Liver (tissue), 9 donors: ENCODE results near the gene LRCH2. TPM values are rescaled to one million over a fixed set of nuclear protein-coding genes. Genes with fewer than 3 reads are reported as not detected.

Source experiments
- DNase-seq: peaks from one replicate; pipeline ENCODE4 v3.0.0-alpha.2; 2017; ENCODE audit warnings: low spot score
- H3K27ac ChIP-seq, 2 donors: one replicate each; pipeline ENCODE4 v1.7.0; 2013; ENCODE audit warnings: inconsistent platforms in 2 of 2, low read length in 2 of 2, control low read depth in 1 of 2, low read depth in 1 of 2, mild to moderate bottlenecking in 1 of 2
- H3K27me3 ChIP-seq, 4 donors: one replicate each; pipeline versions ENCODE4 v1.6.1 to v1.7.0; 2013; ENCODE audit warnings: low read length in 3 of 4, inconsistent platforms in 1 of 4, mild to moderate bottlenecking in 1 of 4, moderate library complexity in 1 of 4; ENCODE audit not compliant: control insufficient read depth in 4 of 4, insufficient read depth in 4 of 4
- H3K36me3 ChIP-seq, 4 donors: one replicate each; pipeline versions ENCODE4 v1.6.1 to v1.7.0; 2013; ENCODE audit warnings: low read length in 3 of 4, mild to moderate bottlenecking in 3 of 4, low read depth in 1 of 4, moderate library complexity in 1 of 4; ENCODE audit not compliant: control insufficient read depth in 4 of 4, insufficient read depth in 3 of 4
- H3K4me1 ChIP-seq, 4 donors: one replicate each; pipeline versions ENCODE4 v1.6.1 to v1.7.0; 2013; ENCODE audit warnings: low read length in 3 of 4, mild to moderate bottlenecking in 3 of 4, moderate library complexity in 1 of 4; ENCODE audit not compliant: control insufficient read depth in 4 of 4, insufficient read depth in 4 of 4
- H3K4me3 ChIP-seq, 3 donors: one replicate each; pipeline versions ENCODE4 v1.6.1 to v1.7.0; 2013; ENCODE audit warnings: low read length in 3 of 3, control low read depth in 1 of 3, low read depth in 1 of 3, mild to moderate bottlenecking in 1 of 3
- H3K9ac ChIP-seq, 2 donors: one replicate each; pipeline ENCODE4 v1.7.0; 2013; ENCODE audit warnings: low read length in 2 of 2, mild to moderate bottlenecking in 2 of 2, moderate library complexity in 2 of 2, control low read depth in 1 of 2, low read depth in 1 of 2
- H3K9me3 ChIP-seq, 4 donors: one replicate each; pipeline versions ENCODE4 v1.6.1 to v1.7.0; 2013; ENCODE audit warnings: low read length in 3 of 4; ENCODE audit not compliant: control insufficient read depth in 4 of 4
- CTCF ChIP-seq: fragments of 150-350 bp; IDR thresholded peaks from 2 replicates; pipeline ENCODE4 v1.5.1; 2017; ENCODE audit warnings: improper control_type of control experiment, low read depth, low read length; ENCODE audit not compliant: missing input control
- EGR1 ChIP-seq, 2 donors: IDR thresholded peaks; 2 replicates each; pipeline ENCODE4 v1.6.1; 2016 to 2018; ENCODE audit warnings: antibody characterized with exemption in 2 of 2, low read depth in 2 of 2
- GABPA ChIP-seq, 2 donors: IDR thresholded peaks in 1 of 2; conservative IDR thresholded peaks in 1 of 2; 2 replicates each; pipeline ENCODE4 v1.6.1; 2016; ENCODE audit warnings: antibody characterized with exemption in 2 of 2, mild to moderate bottlenecking in 1 of 2, moderate library complexity in 1 of 2
- HNF4G ChIP-seq: IDR thresholded peaks from 2 replicates; pipeline ENCODE4 v1.6.1; 2016; ENCODE audit warnings: antibody characterized with exemption
- JUND ChIP-seq, 2 donors: IDR thresholded peaks; 2 replicates each; pipeline ENCODE4 v1.6.1; 2016; ENCODE audit warnings: antibody characterized with exemption in 2 of 2
- MAX ChIP-seq: IDR thresholded peaks from 2 replicates; pipeline ENCODE4 v1.6.1; 2016; ENCODE audit warnings: antibody characterized with exemption
- RAD21 ChIP-seq, 2 donors: IDR thresholded peaks; 2 replicates each; pipeline ENCODE4 v1.6.1; 2016; ENCODE audit warnings: antibody characterized with exemption in 2 of 2, mild to moderate bottlenecking in 2 of 2
- REST ChIP-seq: IDR thresholded peaks from 2 replicates; pipeline ENCODE4 v1.6.1; 2016; ENCODE audit warnings: antibody characterized with exemption, mild to moderate bottlenecking
- RXRA ChIP-seq, 2 donors: IDR thresholded peaks; 2 replicates each; pipeline ENCODE4 v1.6.1; 2017 to 2018; ENCODE audit warnings: antibody characterized with exemption in 2 of 2, mild to moderate bottlenecking in 1 of 2
- TAF1 ChIP-seq: conservative IDR thresholded peaks from 2 replicates; pipeline ENCODE4 v1.6.1; 2016; ENCODE audit warnings: antibody characterized with exemption, mild to moderate bottlenecking
- YY1 ChIP-seq: IDR thresholded peaks from 2 replicates; pipeline ENCODE4 v1.6.1; 2016; ENCODE audit warnings: antibody characterized with exemption, mild to moderate bottlenecking
- ZBTB33 ChIP-seq: IDR thresholded peaks from 2 replicates; pipeline ENCODE4 v1.6.1; 2016; ENCODE audit warnings: antibody characterized with exemption
- WGBS: extraction: QIAGEN DNeasy Blood & Tissue Kit; methylation state at CpG from one replicate; pipeline ENCODE4 v1.1.7; 2013; 5-methylcytosine and 5-hydroxymethylcytosine counted together
- polyA plus RNA-seq, 2 donors: library from polyadenylated mRNA; stranded (reverse) in 1 of 2; unstranded in 1 of 2; fragments of 200-250 nt in 1 of 2; fragments of >200 nt in 1 of 2; fragmentation: Nextera tagmentation in 1 of 2; extraction: Ambion mirVana in 1 of 2; gene quantifications; one replicate each; pipeline versions ENCODE4 v1.2.1 to v1.2.3, GENCODE V29; 2013 to 2015
- total RNA-seq, 2 donors: library from RNA; depleted of rRNA; stranded (reverse); fragments of >200 nt; gene quantifications; one replicate each; pipeline ENCODE4 v1.2.3, GENCODE V29; 2014
- donor health status: healthy.
- donor health status: healthy.
- donor health status: healthy.
- donor health status: healthy.
- donor health status: healthy.

Gene LRCH2
- total and polyA plus RNA-seq, 4 donors = 0.06 to 0.42 (median 0.24) TPM

GRCh38 chrX:115269051-115269683, 35.3 kb upstream of the LRCH2 start (continued):
- TF ChIP-seq REST (no peak), YY1 (no peak), EGR1 (IDR thresholded peaks at IDR 0.05; ENCODE audit: low read depth in 2 of 2) (no peak), ZBTB33 (no peak), RXRA (IDR thresholded peaks at IDR 0.05) (no peak)

- no peaks in the 10 kb centered on the region for H3K9me3 ChIP-seq
- no peak overlapping the region for H3K27ac ChIP-seq
- no peak for DNase-seq
- H3K4me1 ChIP-seq = no peaks in the 10 kb centered on the region
- H3K27me3 ChIP-seq = peaks cover 0 to 5% (median 0%) of the 10 kb centered on the region in 4 donors
- 20% methylated on average over 3 of the region's 3 CpGs for WGBS
- H3K4me3 ChIP-seq = no peak overlapping the region
- TF ChIP-seq GABPA (IDR thresholded peaks at IDR 0.05 in 1 of 2, conservative IDR thresholded peaks at IDR 0.05 in 1 of 2) (no peak), CTCF (peak; percentile 27), RAD21 (IDR thresholded peaks at IDR 0.05) (peak in 1 of 2 donors; percentile 39)
- no peaks in the 10 kb centered on the region for H3K36me3 ChIP-seq
- no peak overlapping the region for H3K9ac ChIP-seq
These were observed 34.5 kb upstream of the LRCH2 start for GRCh38 chrX:115268421-115268820.

GRCh38 chrX:115266300-115266699, 32.4 kb upstream of the LRCH2 start:
- Histone ChIP-seq H3K27me3 (peaks cover 0 to 5% (median 0%) of the 10 kb centered on the region in 4 donors), H3K9ac (no peak overlapping the region), H3K9me3 (no peaks in the 10 kb centered on the region), H3K27ac (no peak overlapping the region), H3K4me1 (no peaks in the 10 kb centered on the region), H3K4me3 (no peak overlapping the region), H3K36me3 (no peaks in the 10 kb centered on the region)
- DNase-seq = no peak
- 67% methylated on average over 2 of the region's 2 CpGs for WGBS
- no peak for TF ChIP-seq RXRA (IDR thresholded peaks at IDR 0.05)
- no peak for TF ChIP-seq CTCF
- no peak for TF ChIP-seq JUND (IDR thresholded peaks at IDR 0.05)
- no peak for TF ChIP-seq HNF4G
- no peak for TF ChIP-seq TAF1
- no peak for TF ChIP-seq ZBTB33
- TF ChIP-seq MAX = no peak
- TF ChIP-seq YY1 = no peak
- TF ChIP-seq REST = no peak
- no peak for TF ChIP-seq RAD21 (IDR thresholded peaks at IDR 0.05)
